Measurements from ENCODE around the gene PALB2. TPM values are rescaled to one million over a fixed set of nuclear protein-coding genes. Genes with fewer than 3 reads are reported as not detected.
"Not testable (repeated sequence)": the region's sequence is repeated elsewhere in the genome, so short reads cannot be mapped to it uniquely, and the experiment has no call there.

Gene PALB2
- polyA plus RNA-seq, 1 of the 3 experiments (the other 2 are of a cell fraction) = 3.3 TPM

DNA sequence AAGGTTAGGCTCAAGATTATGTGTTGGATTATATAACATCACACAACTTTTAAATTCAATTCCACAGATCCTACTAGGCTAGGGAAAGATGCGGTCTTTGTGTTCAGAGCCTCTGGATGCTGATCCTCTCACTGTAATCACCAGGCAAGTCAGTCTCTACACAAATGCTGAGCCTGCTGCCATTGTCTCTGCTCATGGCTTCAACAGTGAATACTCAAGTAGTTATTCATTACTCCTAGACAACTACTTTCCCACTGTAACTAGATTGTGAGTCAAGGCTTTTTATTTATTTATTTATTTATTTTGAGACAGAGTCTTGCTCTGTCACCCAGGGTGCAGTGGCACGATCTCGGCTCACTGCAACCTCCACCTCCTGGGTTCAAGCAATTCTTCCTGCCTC lies 29.2 kb downstream of the PALB2 start:
- peaks cover 10 to 26% of the 10 kb centered on the region in 2 experiments for H3K36me3 ChIP-seq (replicated peaks in 1 of 2; ENCODE audit: control insufficient read depth in 1 of 2, insufficient read depth in 2 of 2, low read length in 1 of 2)
- H3K4me2 ChIP-seq = no peak overlapping the region
- no peaks in the 10 kb centered on the region for H3K4me1 ChIP-seq (ENCODE audit: control insufficient read depth in 1 of 2, insufficient read depth in 2 of 2, low read depth in 1 of 2, low read length in 1 of 2)
- H2AFZ ChIP-seq (ENCODE audit: low read depth) = no peak overlapping the region
- no peaks in the 10 kb centered on the region for H3K79me2 ChIP-seq (ENCODE audit: insufficient read depth)
- no peaks in the 10 kb centered on the region for H3K9me3 ChIP-seq
- H3K4me3 ChIP-seq (ENCODE audit: low read depth in 2 of 2, low read length in 1 of 2) = no peak overlapping the region
- H3K9ac ChIP-seq = no peak overlapping the region
- TF ChIP-seq NFIC (IDR thresholded peaks at IDR 0.05; ENCODE audit: borderline replicate concordance) = no peak
- no peak for TF ChIP-seq GABPA (IDR thresholded peaks at IDR 0.05; ENCODE audit: low read depth)
- TF ChIP-seq EZH2phosphoT487 (IDR thresholded peaks at IDR 0.05; ENCODE audit: borderline replicate concordance, low read depth) = no peak
- no peak for TF ChIP-seq RXRA (IDR thresholded peaks at IDR 0.05; ENCODE audit: borderline replicate concordance, low read depth)
- no peak for TF ChIP-seq FOSL2 (IDR thresholded peaks at IDR 0.05; ENCODE audit: borderline replicate concordance, low read depth)
- no peak for TF ChIP-seq ELF1 (IDR thresholded peaks at IDR 0.05)
- no peak for TF ChIP-seq RFX5 (IDR thresholded peaks at IDR 0.05; ENCODE audit: low read length)
- TF ChIP-seq, protein P1, sequence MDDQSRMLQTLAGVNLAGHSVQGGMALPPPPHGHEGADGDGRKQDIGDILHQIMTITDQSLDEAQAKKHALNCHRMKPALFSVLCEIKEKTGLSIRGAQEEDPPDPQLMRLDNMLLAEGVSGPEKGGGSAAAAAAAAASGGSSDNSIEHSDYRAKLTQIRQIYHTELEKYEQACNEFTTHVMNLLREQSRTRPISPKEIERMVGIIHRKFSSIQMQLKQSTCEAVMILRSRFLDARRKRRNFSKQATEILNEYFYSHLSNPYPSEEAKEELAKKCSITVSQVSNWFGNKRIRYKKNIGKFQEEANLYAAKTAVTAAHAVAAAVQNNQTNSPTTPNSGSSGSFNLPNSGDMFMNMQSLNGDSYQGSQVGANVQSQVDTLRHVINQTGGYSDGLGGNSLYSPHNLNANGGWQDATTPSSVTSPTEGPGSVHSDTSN (IDR thresholded peaks at IDR 0.05) = no peak
- TF ChIP-seq, protein P2, sequence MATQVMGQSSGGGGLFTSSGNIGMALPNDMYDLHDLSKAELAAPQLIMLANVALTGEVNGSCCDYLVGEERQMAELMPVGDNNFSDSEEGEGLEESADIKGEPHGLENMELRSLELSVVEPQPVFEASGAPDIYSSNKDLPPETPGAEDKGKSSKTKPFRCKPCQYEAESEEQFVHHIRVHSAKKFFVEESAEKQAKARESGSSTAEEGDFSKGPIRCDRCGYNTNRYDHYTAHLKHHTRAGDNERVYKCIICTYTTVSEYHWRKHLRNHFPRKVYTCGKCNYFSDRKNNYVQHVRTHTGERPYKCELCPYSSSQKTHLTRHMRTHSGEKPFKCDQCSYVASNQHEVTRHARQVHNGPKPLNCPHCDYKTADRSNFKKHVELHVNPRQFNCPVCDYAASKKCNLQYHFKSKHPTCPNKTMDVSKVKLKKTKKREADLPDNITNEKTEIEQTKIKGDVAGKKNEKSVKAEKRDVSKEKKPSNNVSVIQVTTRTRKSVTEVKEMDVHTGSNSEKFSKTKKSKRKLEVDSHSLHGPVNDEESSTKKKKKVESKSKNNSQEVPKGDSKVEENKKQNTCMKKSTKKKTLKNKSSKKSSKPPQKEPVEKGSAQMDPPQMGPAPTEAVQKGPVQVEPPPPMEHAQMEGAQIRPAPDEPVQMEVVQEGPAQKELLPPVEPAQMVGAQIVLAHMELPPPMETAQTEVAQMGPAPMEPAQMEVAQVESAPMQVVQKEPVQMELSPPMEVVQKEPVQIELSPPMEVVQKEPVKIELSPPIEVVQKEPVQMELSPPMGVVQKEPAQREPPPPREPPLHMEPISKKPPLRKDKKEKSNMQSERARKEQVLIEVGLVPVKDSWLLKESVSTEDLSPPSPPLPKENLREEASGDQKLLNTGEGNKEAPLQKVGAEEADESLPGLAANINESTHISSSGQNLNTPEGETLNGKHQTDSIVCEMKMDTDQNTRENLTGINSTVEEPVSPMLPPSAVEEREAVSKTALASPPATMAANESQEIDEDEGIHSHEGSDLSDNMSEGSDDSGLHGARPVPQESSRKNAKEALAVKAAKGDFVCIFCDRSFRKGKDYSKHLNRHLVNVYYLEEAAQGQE (IDR thresholded peaks at IDR 0.05; ENCODE audit: low read depth, low read length) = no peak
- H4K20me1 ChIP-seq (ENCODE audit: insufficient read depth) = no peaks in the 10 kb centered on the region
- H3F3A ChIP-seq (replicated peaks; ENCODE audit: insufficient read depth) = peaks cover 15% of the 10 kb centered on the region
- CTCF ChIA-PET = interaction anchor here (0.6 kb wide), 1 partner anchor 945 kb away, joined by 3 read pairs; no protein-coding TSS in a partner anchor
- WGBS (ENCODE audit: low lambda C conversion rate) = 94% methylated on average over 3 of the region's 3 CpGs
- H3K9me2 ChIP-seq = no peaks in the 10 kb centered on the region
- DNase-seq = no peak
- H3K27ac ChIP-seq (ENCODE audit: low read depth in 2 of 2, low read length in 1 of 2) = no peak overlapping the region
- no peaks in the 10 kb centered on the region for H3K27me3 ChIP-seq (ENCODE audit: insufficient read depth)
- POLR2A ChIA-PET = no interaction called here

- DNase-seq; H2AFZ ChIP-seq (ENCODE audit: low read depth); H3K27ac ChIP-seq (ENCODE audit: low read depth in 2 of 2, low read length in 1 of 2); H3K9me3 ChIP-seq; POLR2A ChIA-PET; H3K79me2 ChIP-seq (ENCODE audit: insufficient read depth); H3K9ac ChIP-seq; H3K4me1 ChIP-seq (ENCODE audit: control insufficient read depth in 1 of 2, insufficient read depth in 2 of 2, low read depth in 1 of 2, low read length in 1 of 2); H3K4me2 ChIP-seq; H3K4me3 ChIP-seq (ENCODE audit: low read depth in 2 of 2, low read length in 1 of 2); H4K20me1 ChIP-seq (ENCODE audit: insufficient read depth); H3K9me2 ChIP-seq; H3K27me3 ChIP-seq (ENCODE audit: insufficient read depth): not testable (repeated sequence)
- 95% methylated on average over 5 of the region's 6 CpGs for WGBS (ENCODE audit: low lambda C conversion rate)
- H3F3A ChIP-seq (replicated peaks; ENCODE audit: insufficient read depth) = peaks cover 15% of the 10 kb centered on the region
- peaks cover 6 to 19% of the 10 kb centered on the region in 2 experiments for H3K36me3 ChIP-seq (replicated peaks in 1 of 2; ENCODE audit: control insufficient read depth in 1 of 2, insufficient read depth in 2 of 2, low read length in 1 of 2)
- CTCF ChIA-PET = interaction anchor here (2.2 kb wide), 1 partner anchor 14 kb away, joined by 8 read pairs; no protein-coding TSS in a partner anchor
Observed at GRCh38 chr16:23610905-23611304, 30.2 kb downstream of the PALB2 start.

Measured in SK-N-SH (cell line).